GM19193 (cell line): ENCODE data around the gene PLAA.

Source experiments
- POLR2A ChIP-seq: IDR thresholded peaks from 4 replicates; pipeline ENCODE4 v1.6.1; 2011; ENCODE audit not compliant: insufficient read depth, insufficient read length; ENCODE audit errors: extremely low read depth

Gene PLAA

DNA sequence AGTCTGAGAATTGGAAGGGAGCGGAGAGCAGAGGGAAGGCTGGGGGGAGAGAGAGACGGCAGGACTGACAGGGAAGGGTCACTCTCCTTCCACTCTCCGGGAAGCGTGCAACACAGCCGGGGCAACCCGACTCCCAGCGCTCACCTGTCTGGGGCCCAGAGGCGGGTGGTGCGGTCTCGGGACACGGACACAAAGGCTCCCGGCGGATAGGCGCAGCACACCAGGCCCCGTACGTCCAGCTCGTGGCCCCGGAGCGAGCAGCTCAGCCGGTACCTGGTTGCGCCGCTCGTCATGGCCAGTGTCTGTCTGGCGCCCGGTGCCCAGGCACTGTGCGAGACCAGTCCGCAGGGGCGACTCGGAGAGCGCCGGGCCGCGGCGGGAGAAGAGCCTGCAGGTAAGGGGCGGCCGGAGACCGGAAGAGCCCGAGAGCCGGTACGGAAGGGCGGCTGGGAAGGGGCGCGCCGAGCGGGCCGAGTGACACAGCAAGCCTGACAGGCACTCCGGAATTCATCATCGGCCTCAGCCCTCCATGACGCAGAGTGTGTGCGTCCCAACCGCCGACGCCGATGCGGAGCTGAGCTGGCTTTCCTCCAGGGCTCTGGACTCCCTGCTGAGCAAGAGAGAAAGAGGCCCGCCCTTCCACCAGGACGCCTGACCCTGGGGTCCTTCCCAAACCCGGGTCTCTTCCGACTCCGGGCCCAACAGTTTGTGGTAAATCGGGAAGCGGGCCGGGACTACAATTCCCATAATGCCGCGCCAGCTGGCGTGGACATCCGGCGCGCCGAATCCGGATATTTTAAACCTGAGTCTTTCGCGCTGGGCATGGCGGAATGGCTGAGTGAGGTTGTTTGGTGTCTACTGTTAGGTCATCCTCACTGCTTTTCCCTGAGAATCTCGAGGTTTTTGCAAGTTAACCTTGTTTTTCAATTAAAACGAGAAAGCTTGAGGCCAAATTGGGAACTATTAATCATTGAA lies at the start of gene PLAA:
Gene PLAA (minus strand): TSS at position 490 of the 975 bp plus-strand sequence. CDS start 197 bp downstream, at position 293.
- peak; percentile 80 for TF ChIP-seq POLR2A

DNA sequence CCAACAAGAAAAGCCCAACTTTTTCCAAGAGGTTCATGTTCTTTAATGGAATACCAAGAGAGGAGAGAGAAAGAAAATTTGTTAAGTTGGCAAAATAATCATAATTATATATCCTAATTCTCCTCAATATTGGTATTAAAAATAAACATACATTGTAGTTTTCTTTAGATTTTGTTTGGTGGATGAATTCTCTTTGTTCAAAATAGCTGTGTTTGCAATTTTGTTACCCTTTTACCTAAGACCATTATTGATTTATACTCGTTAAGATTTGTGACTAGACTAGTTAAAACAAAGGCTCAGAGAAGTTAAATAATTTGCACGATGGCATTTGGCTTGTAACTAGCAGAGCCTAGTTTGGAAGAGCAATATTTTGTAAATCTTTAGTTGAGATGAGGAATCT lies 48.8 kb upstream of the PLAA start:
- no peak for TF ChIP-seq POLR2A

DNA sequence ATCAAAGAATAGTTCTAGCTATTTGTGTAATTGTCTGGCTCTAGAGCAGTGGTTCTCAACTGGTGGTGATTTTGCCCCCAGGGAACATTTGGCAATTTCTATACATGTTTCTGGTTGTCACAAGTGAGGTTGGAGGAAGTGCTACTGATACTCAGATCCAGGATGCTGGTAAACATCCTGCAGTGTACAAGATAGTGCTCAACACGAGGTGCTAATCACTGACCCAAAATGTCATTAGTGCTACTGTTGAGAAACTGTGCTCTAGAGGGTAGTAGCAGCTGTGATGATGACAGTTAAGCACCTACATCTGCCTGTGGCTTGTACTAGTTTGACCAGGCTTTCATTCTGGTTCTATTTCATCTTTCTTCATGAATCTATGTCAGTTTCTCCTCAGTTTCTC lies 36.3 kb upstream of the PLAA start:
- TF ChIP-seq POLR2A, result no peak

DNA sequence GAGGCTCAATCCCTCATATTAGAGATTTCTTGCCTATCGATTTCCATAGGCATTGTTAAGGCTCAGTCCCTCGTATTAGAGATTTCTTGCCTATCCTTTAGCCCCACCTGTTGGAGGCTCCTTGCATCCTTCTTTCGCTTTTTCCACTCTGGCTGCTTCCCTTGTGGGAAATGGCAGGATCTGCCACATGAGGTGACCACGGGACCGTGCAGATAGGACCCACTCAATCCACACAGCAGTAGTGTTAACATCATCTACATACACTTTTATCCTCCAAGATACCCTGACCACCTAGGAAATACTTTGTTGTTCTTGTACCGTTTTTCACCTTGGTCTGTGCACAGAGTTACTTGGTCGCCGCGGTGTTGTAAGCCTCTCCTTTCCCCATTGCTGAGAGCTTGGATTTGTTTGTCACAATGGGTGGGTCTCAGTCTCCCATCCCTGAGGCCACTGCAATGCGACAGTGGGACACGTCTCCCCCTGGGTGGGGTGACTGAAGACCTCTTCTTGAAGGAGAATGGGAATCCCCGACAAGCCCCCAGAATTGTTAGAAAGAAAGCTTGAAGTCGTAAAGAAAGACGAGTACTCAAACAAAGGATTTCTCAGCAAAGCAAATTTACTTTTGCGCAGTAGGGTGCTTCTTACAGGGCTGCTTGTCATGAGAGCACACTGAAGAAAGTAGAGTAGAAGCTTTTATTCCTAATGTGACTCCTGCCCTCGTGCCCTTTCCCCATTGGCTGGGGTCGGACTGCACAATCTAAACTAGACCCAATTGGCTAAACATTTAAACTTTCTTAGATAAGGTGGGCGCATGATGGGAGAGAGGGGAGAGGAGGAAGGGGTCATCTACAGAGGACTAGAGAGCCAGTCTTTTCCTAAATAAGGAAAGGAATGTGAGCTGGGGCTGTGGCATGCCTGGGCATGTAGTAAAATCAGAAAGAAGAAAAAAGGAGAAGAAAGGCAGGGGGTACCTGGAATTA lies 29.0 kb upstream of the PLAA start:
- no peak for TF ChIP-seq POLR2A

DNA sequence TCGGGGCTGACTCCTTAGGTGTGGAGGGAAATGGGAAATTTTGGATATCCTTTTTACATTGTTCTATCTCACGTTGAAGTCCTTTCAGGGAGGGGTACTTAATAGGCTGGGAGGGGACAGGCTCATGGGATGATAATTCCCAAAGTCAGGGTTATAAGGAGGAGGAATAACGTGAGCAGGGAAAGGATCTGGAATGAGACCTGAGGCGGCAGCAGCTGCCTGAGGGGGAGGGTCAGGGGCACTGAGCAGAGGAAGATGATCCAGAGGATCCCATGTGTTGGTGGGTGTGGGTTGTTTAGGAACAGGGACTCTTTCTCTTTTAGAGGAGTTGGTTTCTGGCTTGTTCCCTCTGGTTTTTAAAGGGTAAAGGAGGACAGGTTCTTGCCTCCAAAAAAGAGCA lies 27.9 kb upstream of the PLAA start:
- TF ChIP-seq POLR2A, result no peak

DNA sequence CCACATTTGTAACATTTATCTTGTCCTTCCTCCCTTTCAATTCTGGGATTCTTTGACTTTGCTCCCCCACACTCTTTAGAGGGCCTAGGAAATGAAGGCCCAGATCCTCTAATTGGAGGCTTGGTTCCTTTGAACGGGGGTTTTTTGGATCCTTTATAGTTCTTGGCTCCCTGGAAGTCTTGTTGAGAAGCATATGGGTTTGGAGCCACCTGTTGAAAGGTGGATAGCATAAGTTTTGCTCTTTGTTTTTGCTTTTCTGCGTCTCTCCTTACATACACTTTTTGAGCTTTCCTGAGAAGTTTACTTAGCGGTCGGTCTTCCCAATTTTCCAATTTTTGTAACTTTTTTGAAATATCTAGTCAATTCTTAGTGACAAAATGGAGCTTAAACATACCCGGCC lies 26.9 kb upstream of the PLAA start:
- no peak for TF ChIP-seq POLR2A

DNA sequence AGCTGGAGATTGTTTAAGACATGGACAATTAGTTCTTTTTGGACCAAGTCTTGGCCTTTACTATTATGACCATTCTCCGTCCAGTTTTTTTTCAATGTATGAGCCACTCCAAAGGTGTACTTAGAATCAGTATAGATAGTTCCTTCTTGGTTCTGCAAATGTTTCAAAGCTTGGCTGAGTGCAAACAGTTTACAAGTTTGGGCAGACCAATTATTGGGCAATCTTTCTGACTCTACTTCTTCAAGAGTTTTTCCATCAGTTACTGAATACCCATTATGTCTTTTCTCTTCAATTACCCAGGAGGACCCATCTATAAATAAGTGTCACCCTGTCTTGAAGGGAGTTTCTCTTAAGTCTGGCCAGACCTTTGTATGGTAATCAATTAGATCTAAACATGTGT lies 24.7 kb upstream of the PLAA start:
- no peak for TF ChIP-seq POLR2A

DNA sequence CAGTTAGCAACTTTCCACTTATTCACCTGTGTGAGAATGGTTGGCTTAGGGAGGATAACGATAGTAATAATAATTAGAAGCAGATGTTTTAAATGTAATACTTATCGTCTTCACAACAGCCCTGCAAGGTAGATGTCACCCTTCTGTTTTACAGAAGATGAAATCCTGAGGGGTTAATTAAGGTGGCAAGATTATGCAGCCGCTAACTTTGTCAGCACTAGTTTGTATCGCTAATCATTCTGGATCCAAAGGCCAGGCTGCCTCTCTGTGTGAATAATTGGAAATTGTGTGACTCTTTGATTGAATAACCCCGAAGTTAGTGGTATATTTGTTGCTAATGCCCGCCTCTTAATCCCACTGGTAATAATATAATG lies 9.8 kb upstream of the PLAA start:
- TF ChIP-seq POLR2A, result no peak

DNA sequence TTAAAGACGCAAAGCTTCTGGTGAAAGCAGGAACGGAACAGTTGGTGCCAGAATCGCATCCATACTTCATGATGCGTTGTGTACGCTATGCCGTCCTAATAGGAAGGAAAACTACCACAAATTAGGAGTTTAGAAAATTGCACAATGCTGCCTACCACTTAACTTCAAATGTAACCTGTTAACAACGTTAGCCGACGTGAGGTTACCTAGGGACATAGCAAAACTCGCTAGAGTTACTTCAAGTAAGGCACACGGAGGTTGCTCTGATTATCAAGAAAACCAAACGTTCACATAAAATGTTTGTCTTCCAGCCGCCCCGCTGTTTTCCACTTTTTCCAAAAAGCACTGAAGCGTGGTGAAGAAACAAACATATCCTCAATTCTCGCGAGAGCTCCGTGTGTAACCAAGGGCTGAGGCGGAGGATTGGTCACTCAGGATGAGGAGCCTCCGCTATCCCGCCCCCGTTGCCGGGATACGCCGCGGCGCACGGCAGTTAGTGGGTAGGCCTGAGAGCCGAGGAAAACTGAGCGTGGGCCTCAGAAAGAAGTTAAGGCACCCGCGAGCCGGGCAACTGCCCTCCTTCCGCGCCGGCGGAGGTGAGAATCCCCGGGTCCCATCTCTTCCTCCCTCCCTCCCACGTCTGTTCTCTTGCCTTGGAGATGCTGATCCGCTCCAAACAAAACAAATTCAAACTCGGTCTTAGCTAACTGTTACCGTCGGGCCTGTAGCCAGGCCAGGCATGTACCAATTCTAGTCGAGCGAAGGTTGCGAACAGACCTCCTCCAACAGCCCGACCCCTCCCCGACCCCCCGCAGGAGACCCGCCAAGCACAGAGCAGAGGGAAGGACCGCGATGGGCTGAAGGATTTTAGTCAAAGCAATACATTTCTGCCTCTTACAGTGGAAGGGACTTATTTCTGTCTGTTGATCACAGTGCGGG lies 9.1 kb upstream of the PLAA start, which contains the start of gene IFT74:
Gene IFT74 (plus strand): TSS at position 492 of the 939 bp plus-strand sequence. CDS start 5,556 bp downstream, outside the sequence.
- TF ChIP-seq POLR2A, result peak; percentile 73

DNA sequence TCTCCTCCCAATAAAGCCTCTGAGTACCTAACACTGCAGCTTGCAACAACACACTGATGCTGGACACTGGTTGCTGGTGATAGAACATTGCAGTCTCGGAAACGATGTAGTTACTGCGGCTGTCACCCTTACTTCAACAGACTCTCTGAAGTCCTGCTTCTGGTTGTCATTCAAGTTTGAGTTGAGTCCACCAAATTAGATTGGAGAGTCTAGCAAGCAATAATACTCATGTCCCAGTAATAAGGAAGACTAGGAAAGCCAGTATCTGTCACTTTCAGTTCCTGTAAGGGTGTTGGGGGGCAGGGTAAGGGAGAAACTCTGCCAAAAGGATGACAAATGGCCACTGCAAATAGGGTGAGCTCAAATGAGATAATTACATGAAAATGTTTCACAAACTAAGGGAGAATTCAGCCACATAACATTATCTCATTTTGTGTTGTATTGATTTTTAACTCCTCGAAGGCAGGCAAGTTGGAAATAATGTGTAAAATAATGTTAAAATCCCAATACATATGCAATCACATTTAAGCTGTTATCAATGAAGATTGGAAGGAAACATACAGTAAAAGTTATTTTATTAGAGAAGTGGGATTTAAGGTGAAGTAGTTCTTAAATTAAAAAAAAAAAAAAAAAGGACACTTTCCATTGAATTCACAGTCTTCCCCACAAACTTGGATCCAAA lies 8.3 kb upstream of the PLAA start:
- TF ChIP-seq POLR2A, result no peak

DNA sequence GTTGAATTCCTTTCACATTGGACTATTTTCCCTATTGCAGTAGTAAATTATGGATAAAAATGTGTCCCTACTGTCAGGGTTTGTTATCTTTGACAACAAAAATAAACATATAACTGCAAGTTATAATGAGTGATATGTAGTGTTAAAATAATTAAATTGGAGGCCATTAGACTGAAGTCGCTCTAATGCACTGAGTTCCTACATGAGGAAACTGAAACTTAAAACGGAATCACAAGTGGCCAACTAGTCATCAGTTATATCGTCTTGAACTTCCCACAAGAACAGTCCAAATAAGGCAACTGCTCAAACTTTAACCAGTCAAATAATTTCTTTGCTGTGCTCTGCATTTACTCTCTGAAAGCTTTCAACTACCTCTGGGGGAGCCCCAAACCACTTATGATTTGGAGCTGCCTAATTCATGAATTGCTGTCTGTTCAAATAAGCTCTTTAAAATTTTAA lies 7.0 kb upstream of the PLAA start:
- TF ChIP-seq POLR2A, result no peak

DNA sequence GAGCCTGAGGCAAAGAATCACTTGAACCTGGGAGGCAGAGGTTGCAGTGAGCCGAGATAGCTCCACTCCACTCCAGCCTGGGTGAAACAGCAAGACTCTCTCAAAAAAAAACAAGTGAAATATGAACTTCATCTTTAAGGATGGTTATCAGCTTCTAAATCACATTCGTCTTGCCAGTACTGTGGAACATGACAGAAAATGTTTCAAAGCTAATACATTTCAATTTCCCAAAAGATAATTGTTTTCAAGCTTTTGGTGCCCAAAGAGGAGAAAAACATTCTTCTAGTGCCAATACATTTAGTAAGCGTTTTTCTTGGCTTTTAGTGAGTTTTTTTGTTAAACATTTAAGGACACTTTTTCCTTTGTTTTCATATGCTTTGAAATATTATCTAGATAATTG lies 4.8 kb upstream of the PLAA start:
- no peak for TF ChIP-seq POLR2A

DNA sequence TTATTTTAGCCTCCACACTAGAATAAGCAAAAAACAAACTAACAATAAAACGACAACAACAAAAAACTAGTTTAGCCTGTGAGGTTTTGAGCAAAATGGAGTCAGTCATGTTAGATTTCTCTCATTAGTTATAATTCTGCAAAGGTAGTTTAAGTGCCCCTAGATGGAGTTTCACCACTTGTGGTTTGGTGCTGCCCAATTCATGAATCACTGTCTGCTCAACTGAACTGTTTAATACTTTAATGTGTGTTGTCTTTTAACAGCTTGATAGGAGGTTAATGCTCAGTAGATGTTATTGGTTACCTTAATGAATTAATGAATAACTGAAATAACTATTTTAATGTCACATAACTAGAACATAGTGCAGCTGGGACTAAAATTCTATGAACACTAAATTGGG lies 3.5 kb upstream of the PLAA start:
- TF ChIP-seq POLR2A, result no peak
